OCI-LY1 (cell line): ENCODE data around the gene PXYLP1.

ENCODE experiments used
- H2AFZ ChIP-seq: fragments of 200-600 bp; sonication (generic), shearing (Covaris generic); 2 replicates; pipeline ENCODE4 v1.6.0; 2014; ENCODE audit warnings: antibody characterized with exemption, mild to moderate bottlenecking, low read length
- H3F3A ChIP-seq: fragments of 200-600 bp; sonication (generic), shearing (Covaris generic); 2 replicates; pipeline ENCODE4 v1.6.0; 2014; ENCODE audit warnings: mild to moderate bottlenecking, antibody characterized with exemption, low read length, moderate library complexity; ENCODE audit not compliant: insufficient read depth
- H3K27ac ChIP-seq: fragments of 200-600 bp; sonication (generic); 2 replicates; pipeline ENCODE4 v1.5.1; 2014; ENCODE audit warnings: low read length, mixed run types, mild to moderate bottlenecking, low read depth; ENCODE audit not compliant: poor library complexity, severe bottlenecking
- H3K27me3 ChIP-seq: fragments of 200-600 bp; sonication (generic); 2 replicates; pipeline ENCODE4 v1.6.0; 2014; ENCODE audit warnings: antibody characterized with exemption, mild to moderate bottlenecking, low read length, moderate library complexity; ENCODE audit not compliant: insufficient read depth
- H3K36me3 ChIP-seq: fragments of 200-600 bp; sonication (generic); 2 replicates; pipeline ENCODE4 v1.6.1; 2014; ENCODE audit warnings: mild to moderate bottlenecking, antibody characterized with exemption, low read length, moderate library complexity, mixed read lengths; ENCODE audit not compliant: insufficient read depth
- H3K4me1 ChIP-seq: fragments of 200-600 bp; sonication (generic); 2 replicates; pipeline ENCODE4 v1.5.1; 2014; ENCODE audit warnings: mild to moderate bottlenecking, low read length, moderate library complexity; ENCODE audit not compliant: insufficient read depth, severe bottlenecking
- H3K4me2 ChIP-seq: fragments of 200-600 bp; sonication (generic), shearing (Covaris generic); 2 replicates; pipeline ENCODE4 v1.6.1; 2014; ENCODE audit warnings: low read length
- H3K4me3 ChIP-seq: fragments of 200-600 bp; sonication (generic); 2 replicates; pipeline ENCODE4 v1.5.1; 2014; ENCODE audit warnings: low read length, low read depth, mild to moderate bottlenecking, mixed read lengths; ENCODE audit not compliant: poor library complexity, severe bottlenecking
- H3K79me2 ChIP-seq: fragments of 200-600 bp; shearing (Covaris generic); 2 replicates; pipeline ENCODE4 v1.6.1; 2016; ENCODE audit warnings: mixed run types, low read length, mixed read lengths; ENCODE audit not compliant: insufficient read depth
- H3K9ac ChIP-seq: fragments of 200-600 bp; sonication (generic), shearing (Covaris generic); 2 replicates; pipeline ENCODE4 v1.6.1; 2014; ENCODE audit warnings: mild to moderate bottlenecking, low read length, mixed read lengths
- H3K9me2 ChIP-seq: fragments of 200-600 bp; sonication (generic), shearing (Covaris generic); 2 replicates; pipeline ENCODE4 v1.6.1; 2014; ENCODE audit warnings: low read depth, mild to moderate bottlenecking, low read length, mixed read lengths
- H3K9me3 ChIP-seq: fragments of 200-600 bp; shearing (Covaris generic); 2 replicates; pipeline ENCODE4 v1.6.1; 2014; ENCODE audit warnings: low read length, mixed read lengths
- H4K20me1 ChIP-seq: fragments of 200-600 bp; sonication (generic), shearing (Covaris generic); 2 replicates; pipeline ENCODE4 v1.6.0; 2016; ENCODE audit warnings: mild to moderate bottlenecking, low read length; ENCODE audit not compliant: insufficient read depth
- CTCF ChIP-seq: fragments of 200-600 bp; sonication (generic), shearing (Covaris generic); IDR thresholded peaks from 2 replicates; pipeline ENCODE4 v1.5.1; 2017; ENCODE audit warnings: mild to moderate bottlenecking, antibody characterized with exemption, low read length, moderate library complexity, mixed read lengths
- EZH2 ChIP-seq: fragments of 200-600 bp; sonication (generic), shearing (Covaris generic); IDR thresholded peaks from 2 replicates; pipeline ENCODE4 v1.8.0; 2017; ENCODE audit warnings: borderline replicate concordance, mixed run types, mild to moderate bottlenecking, antibody characterized with exemption, low read length, moderate library complexity, mixed read lengths

Gene PXYLP1

GRCh38 chr3:141216975-141217374, 14.7 kb upstream of the PXYLP1 start:
- H3K4me2 ChIP-seq, result no peak overlapping the region
- no peaks in the 10 kb centered on the region for H3K9me3 ChIP-seq
- no peaks in the 10 kb centered on the region for H3K36me3 ChIP-seq
- no peak overlapping the region for H2AFZ ChIP-seq
- no peaks in the 10 kb centered on the region for H3K4me1 ChIP-seq
- no peaks in the 10 kb centered on the region for H3F3A ChIP-seq
- no peak overlapping the region for H3K27ac ChIP-seq
- H3K9ac ChIP-seq, result no peak overlapping the region
- H3K79me2 ChIP-seq, result no peaks in the 10 kb centered on the region
- no peaks in the 10 kb centered on the region for H3K9me2 ChIP-seq
- no peaks in the 10 kb centered on the region for H4K20me1 ChIP-seq
- no peak overlapping the region for H3K4me3 ChIP-seq
- H3K27me3 ChIP-seq, result 0 out of 2 replicates have a peak, but pooled peaks cover 4% of the 10 kb centered on the region
- TF ChIP-seq EZH2 (no peak), CTCF (no peak)

DNA sequence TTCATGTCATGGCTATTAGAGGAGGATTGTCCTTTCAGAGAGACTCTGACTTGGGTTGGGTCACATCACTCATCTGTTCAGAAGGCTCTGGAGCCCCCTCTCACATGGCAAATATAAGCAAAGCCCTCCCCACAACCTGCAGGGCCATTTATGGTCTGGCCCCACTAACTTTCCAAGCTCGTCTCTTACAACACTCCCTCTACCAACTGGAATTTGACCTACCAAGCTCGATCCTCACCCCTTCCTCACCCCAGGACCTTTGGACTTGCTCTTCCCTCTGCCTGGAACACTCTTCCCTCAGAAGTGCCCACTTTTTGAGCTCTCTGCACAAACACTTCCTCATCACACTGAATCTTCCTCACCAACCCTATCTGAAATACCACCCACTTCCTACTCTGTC, 14.2 kb upstream of the PXYLP1 start:
- H3K27me3 ChIP-seq, result peaks cover 4% of the 10 kb centered on the region; the same call in 1 of the 2 replicates
- no peaks in the 10 kb centered on the region for H3F3A ChIP-seq
- H3K4me1 ChIP-seq, result no peaks in the 10 kb centered on the region
- H2AFZ ChIP-seq, result no peak overlapping the region
- no peak overlapping the region for H3K4me3 ChIP-seq
- H3K36me3 ChIP-seq, result no peaks in the 10 kb centered on the region
- H3K79me2 ChIP-seq, result no peaks in the 10 kb centered on the region
- H3K9me3 ChIP-seq, result no peaks in the 10 kb centered on the region
- H3K4me2 ChIP-seq, result no peak overlapping the region
- H3K27ac ChIP-seq, result no peak overlapping the region
- H3K9ac ChIP-seq, result no peak overlapping the region
- no peak for TF ChIP-seq CTCF
- TF ChIP-seq EZH2, result no peak
- H4K20me1 ChIP-seq, result no peaks in the 10 kb centered on the region
- H3K9me2 ChIP-seq, result no peaks in the 10 kb centered on the region

GRCh38 chr3:141218162-141218835, 13.3 kb upstream of the PXYLP1 start:
- H3K9me3 ChIP-seq, result peaks cover 7% of the 10 kb centered on the region
- H3K9ac ChIP-seq, result no peak overlapping the region
- H3K9me2 ChIP-seq, result no peaks in the 10 kb centered on the region
- H3F3A ChIP-seq, result no peaks in the 10 kb centered on the region
- no peak overlapping the region for H3K27ac ChIP-seq
- H3K4me1 ChIP-seq, result no peaks in the 10 kb centered on the region
- H4K20me1 ChIP-seq, result no peaks in the 10 kb centered on the region
- H3K4me3 ChIP-seq, result no peak overlapping the region
- no peak overlapping the region for H2AFZ ChIP-seq
- TF ChIP-seq EZH2, result no peak
- no peak for TF ChIP-seq CTCF
- no peak overlapping the region for H3K4me2 ChIP-seq
- peaks cover 4% of the 10 kb centered on the region; the same call in 1 of the 2 replicates for H3K27me3 ChIP-seq
- H3K79me2 ChIP-seq, result no peaks in the 10 kb centered on the region
- no peaks in the 10 kb centered on the region for H3K36me3 ChIP-seq
